Fibroblast of skin of left biceps (primary cell): ENCODE results near the gene ODF4.
"Not testable (repeated sequence)": the region's sequence is repeated elsewhere in the genome, so short reads cannot be mapped to it uniquely, and the experiment has no call there.

ENCODE experiments used
- DNase-seq, 2 experiments: peaks; one replicate each; pipeline ENCODE4 v3.0.0-alpha.2; 2013; ENCODE audit warnings: low read depth in 2 of 2

Gene ODF4

DNA sequence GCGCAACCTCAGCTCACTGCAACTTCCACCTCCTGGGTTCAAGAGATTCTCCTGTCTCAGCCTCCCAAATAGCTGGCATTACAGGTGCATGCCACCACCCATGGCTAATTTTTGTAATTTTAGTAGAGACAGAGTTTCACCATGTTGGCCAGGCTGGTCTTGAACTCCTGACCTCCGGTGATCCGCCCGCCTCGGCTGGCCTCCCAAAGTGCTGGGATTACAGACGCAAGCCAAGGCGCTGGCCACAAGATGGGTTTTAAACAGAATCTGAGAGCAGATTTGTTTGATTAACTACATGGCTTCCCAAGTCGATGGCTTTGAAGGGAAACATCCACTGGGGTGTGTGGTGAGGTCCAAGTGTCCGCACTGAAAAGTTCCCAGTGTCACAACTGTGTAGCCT lies 54.9 kb downstream of the ODF4 start:
- not testable (repeated sequence) for DNase-seq
